Glutamatergic neuron (in vitro differentiated cells): ENCODE results near the gene ATF7IP2. TPM values are rescaled to one million over a fixed set of nuclear protein-coding genes. Genes with fewer than 3 reads are reported as not detected.
"Not testable (repeated sequence)": the region's sequence is repeated elsewhere in the genome, so short reads cannot be mapped to it uniquely, and the experiment has no call there.

Experiments used
- DNase-seq: peaks from one replicate; pipeline ENCODE4 v3.0.0; 2022
- H3K27ac Mint-ChIP-seq: one replicate; pipeline ENCODE4 v1.8.0; 2020; ENCODE audit warnings: mild to moderate bottlenecking, mixed read lengths, inconsistent platforms; ENCODE audit not compliant: unreplicated experiment
- H3K27me3 Mint-ChIP-seq: one replicate; pipeline ENCODE4 v1.8.0; 2020; ENCODE audit warnings: mild to moderate bottlenecking, moderate library complexity, mixed read lengths, inconsistent platforms; ENCODE audit not compliant: unreplicated experiment
- H3K36me3 Mint-ChIP-seq: one replicate; pipeline ENCODE4 v1.8.0; 2020; ENCODE audit warnings: mild to moderate bottlenecking, mixed read lengths, inconsistent platforms; ENCODE audit not compliant: unreplicated experiment
- H3K4me1 Mint-ChIP-seq: one replicate; pipeline ENCODE4 v1.8.0; 2020; ENCODE audit warnings: mild to moderate bottlenecking, low read depth, mixed read lengths, inconsistent platforms; ENCODE audit not compliant: unreplicated experiment
- H3K4me3 Mint-ChIP-seq: one replicate; pipeline ENCODE4 v1.8.0; 2020; ENCODE audit warnings: mild to moderate bottlenecking, mixed read lengths, inconsistent platforms; ENCODE audit not compliant: unreplicated experiment
- H3K9me3 Mint-ChIP-seq: one replicate; pipeline ENCODE4 v1.8.0; 2020; ENCODE audit warnings: mild to moderate bottlenecking, moderate library complexity, mixed read lengths, inconsistent platforms; ENCODE audit not compliant: unreplicated experiment
- total RNA-seq: library from RNA; stranded (reverse); fragmentation: NEBNext Ultra II Directional; extraction: Animal tissue kit (Norgen Biotek cat#: 25700); gene quantifications from one replicate; pipeline ENCODE4 v1.2.1, GENCODE V29; 2021; ENCODE audit not compliant: unreplicated experiment
- TF ChIP-seq, protein P1 (sequence below): fragments of 200-600 bp; sonication (generic); IDR thresholded peaks from one replicate; pipeline ENCODE4 v1.5.0; 2021; ENCODE audit not compliant: partially characterized antibody, unreplicated experiment

The ATF7IP2 gene
- total RNA-seq, 1 donor from 2014 or later = 9.1 TPM

DNA sequence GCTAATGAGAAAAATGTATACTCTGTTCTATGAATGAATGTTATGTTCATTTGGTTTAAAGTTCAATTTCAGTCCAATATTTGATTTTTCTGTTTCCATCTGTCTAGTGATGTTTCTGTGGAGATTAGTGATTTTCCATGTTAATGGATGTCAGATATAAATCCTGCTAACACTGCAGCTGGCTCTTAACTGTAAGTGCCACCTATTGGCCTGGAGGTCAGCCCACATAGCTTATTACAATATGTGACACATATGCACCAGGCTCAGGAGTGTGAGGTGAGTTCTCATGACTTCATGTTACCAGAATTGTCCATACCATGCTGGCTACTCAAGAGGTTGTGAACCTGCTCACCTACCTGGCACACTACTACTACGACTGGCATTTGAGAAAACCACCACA, 17.1 kb downstream of the ATF7IP2 start:
- Mint-ChIP-seq H3K4me3 (no peak overlapping the region), H3K9me3 (no peaks in the 10 kb centered on the region), H3K27me3 (no peaks in the 10 kb centered on the region), H3K4me1 (no peaks in the 10 kb centered on the region), H3K36me3 (no peaks in the 10 kb centered on the region), H3K27ac (no peak overlapping the region)
- DNase-seq = no peak
- TF ChIP-seq, protein P1, sequence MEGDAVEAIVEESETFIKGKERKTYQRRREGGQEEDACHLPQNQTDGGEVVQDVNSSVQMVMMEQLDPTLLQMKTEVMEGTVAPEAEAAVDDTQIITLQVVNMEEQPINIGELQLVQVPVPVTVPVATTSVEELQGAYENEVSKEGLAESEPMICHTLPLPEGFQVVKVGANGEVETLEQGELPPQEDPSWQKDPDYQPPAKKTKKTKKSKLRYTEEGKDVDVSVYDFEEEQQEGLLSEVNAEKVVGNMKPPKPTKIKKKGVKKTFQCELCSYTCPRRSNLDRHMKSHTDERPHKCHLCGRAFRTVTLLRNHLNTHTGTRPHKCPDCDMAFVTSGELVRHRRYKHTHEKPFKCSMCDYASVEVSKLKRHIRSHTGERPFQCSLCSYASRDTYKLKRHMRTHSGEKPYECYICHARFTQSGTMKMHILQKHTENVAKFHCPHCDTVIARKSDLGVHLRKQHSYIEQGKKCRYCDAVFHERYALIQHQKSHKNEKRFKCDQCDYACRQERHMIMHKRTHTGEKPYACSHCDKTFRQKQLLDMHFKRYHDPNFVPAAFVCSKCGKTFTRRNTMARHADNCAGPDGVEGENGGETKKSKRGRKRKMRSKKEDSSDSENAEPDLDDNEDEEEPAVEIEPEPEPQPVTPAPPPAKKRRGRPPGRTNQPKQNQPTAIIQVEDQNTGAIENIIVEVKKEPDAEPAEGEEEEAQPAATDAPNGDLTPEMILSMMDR = no peak

DNA sequence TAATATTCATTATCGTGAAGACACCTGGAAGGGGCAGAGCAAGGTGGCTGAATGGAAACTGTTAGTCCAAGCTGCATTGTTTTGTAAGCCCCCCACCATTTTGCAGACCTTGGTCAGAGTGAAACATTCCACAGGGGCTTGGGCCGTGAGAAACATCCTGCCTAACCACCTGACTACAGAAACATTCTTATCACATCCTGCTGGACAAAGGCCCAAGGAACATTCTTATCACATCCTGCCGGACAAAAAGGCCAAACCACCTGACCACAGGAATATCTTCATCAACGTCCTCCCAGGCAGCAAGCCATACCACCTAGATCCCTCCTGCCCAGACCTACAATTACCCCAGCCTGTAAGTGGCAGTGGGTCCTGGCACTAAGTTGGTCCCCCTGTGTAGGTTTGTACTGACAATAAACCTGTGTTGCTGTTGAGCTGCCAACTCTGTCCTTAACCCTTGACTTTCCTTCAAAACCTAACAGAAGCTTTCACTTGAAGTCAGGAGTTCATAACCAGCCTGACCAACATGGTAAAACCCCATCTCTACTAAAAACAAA, 19.6 kb downstream of the ATF7IP2 start:
- no peak for DNase-seq
- TF ChIP-seq, protein P1 = no peak
- Mint-ChIP-seq H3K27ac (no peak overlapping the region), H3K27me3 (no peaks in the 10 kb centered on the region), H3K9me3 (peaks cover 8% of the 10 kb centered on the region), H3K4me1 (no peaks in the 10 kb centered on the region), H3K4me3 (no peak overlapping the region), H3K36me3 (peaks cover 20% of the 10 kb centered on the region)

GRCh38 chr16:10408824-10409381, 23.0 kb downstream of the ATF7IP2 start:
- TF ChIP-seq, protein P1 = no peak
- peaks cover 11% of the 10 kb centered on the region for H3K9me3 Mint-ChIP-seq
- peaks cover 21% of the 10 kb centered on the region for H3K36me3 Mint-ChIP-seq
- no peak for DNase-seq
- H3K27ac Mint-ChIP-seq = no peak overlapping the region
- H3K4me3 Mint-ChIP-seq = no peak overlapping the region
- no peaks in the 10 kb centered on the region for H3K4me1 Mint-ChIP-seq
- no peaks in the 10 kb centered on the region for H3K27me3 Mint-ChIP-seq

- H3K4me3 Mint-ChIP-seq, DNase-seq, H3K4me1 Mint-ChIP-seq, H3K27ac Mint-ChIP-seq, H3K27me3 Mint-ChIP-seq: not testable (repeated sequence)
- peaks cover 29% of the 10 kb centered on the region for H3K36me3 Mint-ChIP-seq
- H3K9me3 Mint-ChIP-seq = peaks cover 11% of the 10 kb centered on the region
Observed at GRCh38 chr16:10409713-10410112, 23.9 kb downstream of the ATF7IP2 start.

GRCh38 chr16:10410469-10410868, 24.6 kb downstream of the ATF7IP2 start:
- peaks cover 16% of the 10 kb centered on the region for H3K9me3 Mint-ChIP-seq
- DNase-seq = no peak
- H3K4me1 Mint-ChIP-seq = no peaks in the 10 kb centered on the region
- no peak overlapping the region for H3K27ac Mint-ChIP-seq
- TF ChIP-seq, protein P1 = no peak
- no peaks in the 10 kb centered on the region for H3K27me3 Mint-ChIP-seq
- H3K4me3 Mint-ChIP-seq = no peak overlapping the region
- peaks cover 37% of the 10 kb centered on the region for H3K36me3 Mint-ChIP-seq
